ENCODE results near the gene GAN. TPM values are rescaled to one million over a fixed set of nuclear protein-coding genes. Genes with fewer than 3 reads are reported as not detected.
A peak's percentile ranks its signal among the peaks of the same experiment; 100 is the strongest.
"Not testable (repeated sequence)": the region's sequence is repeated elsewhere in the genome, so short reads cannot be mapped to it uniquely, and the experiment has no call there.

Gene GAN
- total RNA-seq, 1 donor from 2014 or later = 8.6 TPM

DNA sequence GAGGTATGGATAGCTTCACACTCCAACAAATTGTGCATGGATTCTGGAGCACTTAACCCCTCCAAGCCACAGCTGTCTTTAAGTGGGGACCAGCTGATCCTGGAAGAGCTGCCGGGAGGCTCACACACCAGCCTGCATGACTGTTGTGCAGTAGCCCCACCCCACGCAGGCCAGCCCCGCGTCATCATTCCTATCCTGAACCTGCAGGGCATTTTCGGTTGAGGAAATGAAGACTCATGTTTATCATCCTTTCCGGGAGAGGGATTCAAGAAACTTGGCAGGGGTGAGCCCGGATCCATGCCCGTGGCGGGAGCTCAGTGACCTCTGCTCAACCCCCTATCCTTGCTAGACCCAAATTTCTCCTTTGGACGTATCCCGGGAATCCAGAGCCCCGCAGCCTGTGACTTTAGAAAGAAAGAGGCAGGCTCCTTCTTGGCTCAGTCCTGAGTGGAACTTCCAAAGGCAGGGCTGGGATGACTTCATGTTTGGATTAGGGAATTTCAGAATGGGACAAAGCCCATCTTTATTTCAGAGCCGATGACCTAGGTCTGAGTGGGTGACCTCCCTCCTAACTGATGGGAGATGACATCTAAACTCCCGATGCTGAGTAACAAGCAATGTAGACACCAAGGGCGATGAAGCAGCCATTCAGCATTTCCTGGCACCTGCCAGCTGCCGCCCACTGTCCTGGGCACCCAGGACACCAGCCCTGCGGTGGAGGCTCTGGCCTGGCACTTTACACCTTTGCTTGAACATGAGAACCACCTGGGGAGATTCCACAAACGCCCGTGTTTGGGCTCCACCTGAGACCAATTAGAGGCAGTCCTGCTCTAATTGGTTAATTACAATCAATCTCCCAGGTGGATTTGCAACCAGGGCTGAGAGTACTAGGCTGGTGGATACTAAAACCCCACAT, 86.5 kb downstream of the GAN start:
- Mint-ChIP-seq H3K9me3 (peaks cover 3% of the 10 kb centered on the region), H3K27ac (no peak overlapping the region), H3K27me3 (peaks cover 6% of the 10 kb centered on the region), H3K36me3 (ENCODE audit: low read depth) (no peaks in the 10 kb centered on the region), H3K4me3 (no peak overlapping the region), H3K4me1 (peaks cover 3% of the 10 kb centered on the region)
- intact Hi-C loops (cut with micrococcal nuclease) = no loop called here
- POLR2A ChIA-PET = interaction anchor here (1.1 kb wide), 1 partner anchor 80 kb away, joined by 5 read pairs; no protein-coding TSS in a partner anchor
- CTCF ChIA-PET = interaction anchor here (1.2 to 1.7 kb wide), 2 partner anchors 223 to 296 kb away, joined by 3 to 5 read pairs; no protein-coding TSS in a partner anchor
- ATAC-seq (ENCODE audit: low read depth) (no peak), DNase-seq (no peak)
- TF ChIP-seq, protein P1, sequence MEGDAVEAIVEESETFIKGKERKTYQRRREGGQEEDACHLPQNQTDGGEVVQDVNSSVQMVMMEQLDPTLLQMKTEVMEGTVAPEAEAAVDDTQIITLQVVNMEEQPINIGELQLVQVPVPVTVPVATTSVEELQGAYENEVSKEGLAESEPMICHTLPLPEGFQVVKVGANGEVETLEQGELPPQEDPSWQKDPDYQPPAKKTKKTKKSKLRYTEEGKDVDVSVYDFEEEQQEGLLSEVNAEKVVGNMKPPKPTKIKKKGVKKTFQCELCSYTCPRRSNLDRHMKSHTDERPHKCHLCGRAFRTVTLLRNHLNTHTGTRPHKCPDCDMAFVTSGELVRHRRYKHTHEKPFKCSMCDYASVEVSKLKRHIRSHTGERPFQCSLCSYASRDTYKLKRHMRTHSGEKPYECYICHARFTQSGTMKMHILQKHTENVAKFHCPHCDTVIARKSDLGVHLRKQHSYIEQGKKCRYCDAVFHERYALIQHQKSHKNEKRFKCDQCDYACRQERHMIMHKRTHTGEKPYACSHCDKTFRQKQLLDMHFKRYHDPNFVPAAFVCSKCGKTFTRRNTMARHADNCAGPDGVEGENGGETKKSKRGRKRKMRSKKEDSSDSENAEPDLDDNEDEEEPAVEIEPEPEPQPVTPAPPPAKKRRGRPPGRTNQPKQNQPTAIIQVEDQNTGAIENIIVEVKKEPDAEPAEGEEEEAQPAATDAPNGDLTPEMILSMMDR (IDR thresholded peaks at IDR 0.05) = no peak

GRCh38 chr16:81403208-81403600, 88.4 kb downstream of the GAN start:
- ATAC-seq (ENCODE audit: low read depth) = no peak

DNA sequence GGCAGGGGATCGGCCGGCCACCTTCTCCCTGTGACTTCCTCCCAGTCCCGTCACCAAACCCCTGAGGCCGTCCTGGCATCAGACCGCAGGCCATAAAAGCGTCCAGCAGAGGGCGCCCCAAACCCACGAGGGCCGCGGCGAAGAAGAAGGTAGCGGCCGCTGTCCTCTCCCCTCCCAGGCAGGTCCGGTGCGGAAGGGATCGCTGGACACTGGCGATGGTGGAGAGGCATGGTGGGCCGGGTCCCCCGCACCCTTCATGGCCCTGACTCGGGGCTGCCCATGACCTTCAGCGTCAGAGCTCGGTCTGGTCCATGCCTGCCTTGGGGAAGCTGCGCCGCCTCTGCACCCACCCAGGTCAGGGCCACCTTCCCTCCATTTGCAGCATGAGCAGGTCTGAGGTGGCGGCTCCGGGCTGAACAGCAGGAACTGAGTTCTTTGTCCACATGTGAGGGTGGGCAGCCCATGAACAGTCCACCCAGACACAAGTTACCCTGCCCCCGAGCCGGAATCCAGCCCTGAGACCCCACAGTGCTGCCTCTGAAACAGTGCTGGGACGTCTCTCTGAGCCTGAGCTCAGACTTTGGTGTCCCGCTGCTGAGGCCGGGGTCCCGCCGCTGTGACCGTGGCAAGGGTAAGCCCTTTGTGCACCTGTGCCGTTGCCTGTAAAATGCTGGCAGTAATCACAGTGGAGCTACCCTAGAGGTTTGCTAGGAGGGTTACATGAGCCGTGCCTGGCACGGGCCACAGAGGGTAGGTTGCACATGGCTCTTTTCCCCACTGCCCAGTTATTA, 89.0 kb downstream of the GAN start:
- Mint-ChIP-seq H3K27me3 (peaks cover 7% of the 10 kb centered on the region), H3K9me3 (peaks cover 3% of the 10 kb centered on the region), H3K4me1 (peaks cover 3% of the 10 kb centered on the region), H3K36me3 (ENCODE audit: low read depth) (no peaks in the 10 kb centered on the region), H3K4me3 (peak overlapping the region; percentile 19), H3K27ac (no peak overlapping the region)
- TF ChIP-seq, protein P1 (IDR thresholded peaks at IDR 0.05) = peak; percentile 86
- peak; percentile 81 for DNase-seq
- intact Hi-C loops (cut with micrococcal nuclease) = loop anchor here (1.0 to 2.0 kb wide), 8 partner anchors 41 to 335 kb away; partner anchors contain the start of gene CMIP
- ChIA-PET CTCF (interaction anchor here (0.6 to 3.3 kb wide), 25 partner anchors 10 to 470 kb away, joined by 3 to 31 read pairs (median 4); no protein-coding TSS in a partner anchor), POLR2A (interaction anchor here (0.5 to 1.9 kb wide), 7 partner anchors 27 to 324 kb away, joined by 3 to 16 read pairs (median 5); no protein-coding TSS in a partner anchor)
- peak; percentile 91 for ATAC-seq (ENCODE audit: low read depth)

More at GRCh38 chr16:81403208-81403600, 88.4 kb downstream of the GAN start:
- TF ChIP-seq, protein P1 (IDR thresholded peaks at IDR 0.05) = no peak
- DNase-seq = no peak
- Mint-ChIP-seq H3K27ac (no peak overlapping the region), H3K4me3 (peak overlapping the region; percentile 19), H3K9me3 (peaks cover 3% of the 10 kb centered on the region), H3K4me1 (peaks cover 3% of the 10 kb centered on the region), H3K27me3 (peaks cover 6% of the 10 kb centered on the region), H3K36me3 (ENCODE audit: low read depth) (no peaks in the 10 kb centered on the region)
- POLR2A ChIA-PET = interaction anchor here (0.5 to 1.9 kb wide), 2 partner anchors 98 to 325 kb away, joined by 4 to 16 read pairs; no protein-coding TSS in a partner anchor
- intact Hi-C loops (cut with micrococcal nuclease) = loop anchor here (1.0 to 2.0 kb wide), 8 partner anchors 42 to 335 kb away; partner anchors contain the start of gene CMIP
- CTCF ChIA-PET = interaction anchor here (0.8 to 3.3 kb wide), 14 partner anchors 74 to 327 kb away, joined by 3 to 31 read pairs (median 5); no protein-coding TSS in a partner anchor

DNA sequence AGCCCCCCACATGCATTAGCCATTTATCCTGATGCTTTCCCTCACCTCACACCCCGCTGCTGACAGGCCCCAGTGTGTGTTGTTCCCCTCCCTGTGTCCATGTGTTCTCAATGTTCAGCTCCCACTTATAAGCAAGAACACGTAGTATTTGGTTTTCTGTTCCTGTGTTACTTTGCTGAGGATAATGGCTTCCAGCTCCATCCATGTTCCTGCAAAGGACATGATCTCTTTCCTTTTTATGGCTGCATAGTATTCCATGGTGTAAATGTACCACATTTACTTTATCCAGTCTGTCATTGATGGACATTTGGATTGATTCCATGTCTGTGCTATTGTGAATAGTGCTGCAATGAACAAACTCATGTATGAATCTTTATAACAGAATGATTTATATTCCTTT, 90.2 kb downstream of the GAN start:
- H3K36me3 Mint-ChIP-seq (ENCODE audit: low read depth); H3K9me3 Mint-ChIP-seq; H3K4me1 Mint-ChIP-seq; intact Hi-C loops (cut with micrococcal nuclease); ATAC-seq (ENCODE audit: low read depth); H3K27ac Mint-ChIP-seq; H3K4me3 Mint-ChIP-seq; DNase-seq: not testable (repeated sequence)
- H3K27me3 Mint-ChIP-seq = peaks cover 12% of the 10 kb centered on the region
- ChIA-PET CTCF (interaction anchor here (1.2 to 3.3 kb wide), 8 partner anchors 8 to 318 kb away, joined by 3 to 31 read pairs (median 9); no protein-coding TSS in a partner anchor), POLR2A (interaction anchor here (1.5 to 1.9 kb wide), 2 partner anchors 76 to 96 kb away, joined by 5 to 16 read pairs; no protein-coding TSS in a partner anchor)

GRCh38 chr16:81405702-81406113, 90.9 kb downstream of the GAN start:
- DNase-seq (no peak), ATAC-seq (ENCODE audit: low read depth) (no peak)
- H3K27ac Mint-ChIP-seq = no peak overlapping the region
- TF ChIP-seq, protein P1 (IDR thresholded peaks at IDR 0.05) = no peak
- H3K36me3 Mint-ChIP-seq (ENCODE audit: low read depth) = no peaks in the 10 kb centered on the region
- H3K9me3 Mint-ChIP-seq = no peaks in the 10 kb centered on the region
- CTCF ChIA-PET = interaction anchor here (1.3 kb wide), 1 partner anchor 219 kb away, joined by 4 read pairs; no protein-coding TSS in a partner anchor
- POLR2A ChIA-PET = no interaction called here
- H3K4me3 Mint-ChIP-seq = no peak overlapping the region
- H3K27me3 Mint-ChIP-seq = peaks cover 13% of the 10 kb centered on the region
- intact Hi-C loops (cut with micrococcal nuclease) = no loop called here
- H3K4me1 Mint-ChIP-seq = peaks cover 3% of the 10 kb centered on the region
